Thymus (tissue), 11 donors: ENCODE data around the gene SIPA1L3. TPM values are rescaled to one million over a fixed set of nuclear protein-coding genes. Genes with fewer than 3 reads are reported as not detected.

ENCODE experiments used
- DNase-seq, 9 donors: peaks; one replicate each; pipeline ENCODE4 v3.0.0-alpha.2; 2013; ENCODE audit warnings: low spot score in 9 of 9, low read depth in 6 of 9, missing footprints in 1 of 9
- H3K27ac ChIP-seq, 2 donors: one replicate each; pipeline ENCODE4 v1.5.1; 2013; ENCODE audit warnings: control low read depth in 1 of 2, low read depth in 1 of 2, low read length in 1 of 2, mild to moderate bottlenecking in 1 of 2, moderate library complexity in 1 of 2
- H3K27me3 ChIP-seq, 2 donors: one replicate each; pipeline ENCODE4 v1.5.1; 2013; ENCODE audit warnings: low read length in 1 of 2; ENCODE audit not compliant: control insufficient read depth in 2 of 2, insufficient read depth in 1 of 2
- H3K36me3 ChIP-seq, 2 donors: one replicate each; pipeline ENCODE4 v1.5.1; 2013; ENCODE audit warnings: low read length in 1 of 2, mild to moderate bottlenecking in 1 of 2, moderate library complexity in 1 of 2; ENCODE audit not compliant: control insufficient read depth in 2 of 2, insufficient read depth in 2 of 2
- H3K4me1 ChIP-seq, 2 donors: one replicate each; pipeline ENCODE4 v1.5.1; 2013; ENCODE audit warnings: low read length in 2 of 2; ENCODE audit not compliant: control insufficient read depth in 2 of 2, insufficient read depth in 2 of 2
- H3K4me3 ChIP-seq, 2 donors: one replicate each; pipeline ENCODE4 v1.5.1; 2013; ENCODE audit warnings: low read length in 2 of 2, control low read depth in 1 of 2, mild to moderate bottlenecking in 1 of 2
- H3K9me3 ChIP-seq, 2 donors: one replicate each; pipeline ENCODE4 v1.5.1; 2013; ENCODE audit warnings: low read length in 1 of 2, mild to moderate bottlenecking in 1 of 2; ENCODE audit not compliant: control insufficient read depth in 2 of 2, insufficient read depth in 1 of 2
- WGBS: extraction: QIAGEN DNeasy Blood & Tissue Kit; methylation state at CpG from one replicate; pipeline ENCODE4 v1.1.7; 2013; 5-methylcytosine and 5-hydroxymethylcytosine counted together
- polyA plus RNA-seq: library from polyadenylated mRNA; stranded (reverse); fragments of 200-250 nt; gene quantifications from one replicate; pipeline ENCODE4 v1.2.3, GENCODE V29; 2013
- total RNA-seq: library from RNA; stranded (reverse); fragments of 120-200 nt; gene quantifications from one replicate; pipeline ENCODE4 v1.2.4, GENCODE V29; 2013
- donor health status: healthy.

SIPA1L3 gene
- total and polyA plus RNA-seq, 2 donors = 5.0 to 6.0 TPM

- whole genome bisulfite sequencing = 97% methylated on average over 6 of the region's 6 CpGs
- H3K4me1 ChIP-seq = no peaks in the 10 kb centered on the region
- no peak overlapping the region for H3K27ac ChIP-seq
Measured at GRCh38 chr19:37948362-37948761, 41.4 kb downstream of the SIPA1L3 start.

GRCh38 chr19:37950471-37951175, 43.6 kb downstream of the SIPA1L3 start:
- no peaks in the 10 kb centered on the region for H3K27me3 ChIP-seq
- H3K27ac ChIP-seq = no peak overlapping the region
- no peak for DNase-seq
- no peaks in the 10 kb centered on the region for H3K9me3 ChIP-seq
- 95% methylated on average over 25 of the region's 25 CpGs for WGBS
- H3K4me1 ChIP-seq = no peaks in the 10 kb centered on the region
- no peaks in the 10 kb centered on the region for H3K36me3 ChIP-seq
- no peak overlapping the region for H3K4me3 ChIP-seq

More at GRCh38 chr19:37948362-37948761, 41.4 kb downstream of the SIPA1L3 start:
- Histone ChIP-seq H3K9me3 (no peaks in the 10 kb centered on the region), H3K27me3 (no peaks in the 10 kb centered on the region), H3K4me3 (no peak overlapping the region), H3K36me3 (no peaks in the 10 kb centered on the region)
- DNase-seq = no peak

GRCh38 chr19:37951816-37952210, 44.8 kb downstream of the SIPA1L3 start:
- H3K9me3 ChIP-seq = no peaks in the 10 kb centered on the region
- no peaks in the 10 kb centered on the region for H3K4me1 ChIP-seq
- H3K27ac ChIP-seq = no peak overlapping the region
- DNase-seq = no peak
- 92% methylated on average over 4 of the region's 4 CpGs for WGBS
- no peaks in the 10 kb centered on the region for H3K27me3 ChIP-seq
- H3K4me3 ChIP-seq = no peak overlapping the region
- H3K36me3 ChIP-seq = no peaks in the 10 kb centered on the region

- 92% methylated on average over 11 of the region's 11 CpGs for WGBS
- H3K36me3 ChIP-seq = no peaks in the 10 kb centered on the region
- H3K9me3 ChIP-seq = no peaks in the 10 kb centered on the region
- H3K4me3 ChIP-seq = no peak overlapping the region
- H3K4me1 ChIP-seq = no peaks in the 10 kb centered on the region
- DNase-seq = no peak
- H3K27me3 ChIP-seq = no peaks in the 10 kb centered on the region
- no peak overlapping the region for H3K27ac ChIP-seq
Measured at GRCh38 chr19:37953171-37953917, 46.3 kb downstream of the SIPA1L3 start.

- no peaks in the 10 kb centered on the region for H3K9me3 ChIP-seq
- no peak for DNase-seq
- no peaks in the 10 kb centered on the region for H3K27me3 ChIP-seq
- no peak overlapping the region for H3K4me3 ChIP-seq
- WGBS = 14% methylated on average over 1 of the region's 1 CpG
- no peaks in the 10 kb centered on the region for H3K4me1 ChIP-seq
- no peaks in the 10 kb centered on the region for H3K36me3 ChIP-seq
- H3K27ac ChIP-seq = no peak overlapping the region
Measured at GRCh38 chr19:37953918-37954303, 46.9 kb downstream of the SIPA1L3 start.

GRCh38 chr19:37954421-37954874, 47.4 kb downstream of the SIPA1L3 start:
- Histone ChIP-seq H3K27me3 (no peaks in the 10 kb centered on the region), H3K27ac (no peak overlapping the region), H3K9me3 (no peaks in the 10 kb centered on the region), H3K4me3 (no peak overlapping the region), H3K36me3 (no peaks in the 10 kb centered on the region), H3K4me1 (no peaks in the 10 kb centered on the region)
- no peak for DNase-seq
- 92% methylated on average over 10 of the region's 10 CpGs for WGBS

- Histone ChIP-seq H3K27ac (no peak overlapping the region), H3K9me3 (peaks cover 0 to 4% of the 10 kb centered on the region in 2 donors), H3K36me3 (no peaks in the 10 kb centered on the region), H3K4me3 (no peak overlapping the region), H3K4me1 (no peaks in the 10 kb centered on the region), H3K27me3 (no peaks in the 10 kb centered on the region)
- DNase-seq = no peak
- WGBS = 91% methylated on average over 8 of the region's 8 CpGs
Measured at GRCh38 chr19:37955986-37956385, 49.0 kb downstream of the SIPA1L3 start.

- peaks cover 0 to 4% of the 10 kb centered on the region in 2 donors for H3K9me3 ChIP-seq
- DNase-seq = no peak
- H3K4me3 ChIP-seq = no peak overlapping the region
- no peaks in the 10 kb centered on the region for H3K36me3 ChIP-seq
- no peaks in the 10 kb centered on the region for H3K4me1 ChIP-seq
- no peaks in the 10 kb centered on the region for H3K27me3 ChIP-seq
- no peak overlapping the region for H3K27ac ChIP-seq
- 95% methylated on average over 1 of the region's 1 CpG for WGBS
Measured at GRCh38 chr19:37957176-37957575, 50.2 kb downstream of the SIPA1L3 start.

- Histone ChIP-seq H3K36me3 (no peaks in the 10 kb centered on the region), H3K27me3 (no peaks in the 10 kb centered on the region), H3K4me1 (no peaks in the 10 kb centered on the region), H3K27ac (no peak overlapping the region), H3K4me3 (no peak overlapping the region), H3K9me3 (peaks cover 0 to 4% of the 10 kb centered on the region in 2 donors)
- 91% methylated on average over 3 of the region's 3 CpGs for WGBS
- no peak for DNase-seq
Measured at GRCh38 chr19:37959665-37960114, 52.7 kb downstream of the SIPA1L3 start.
